IMR-90 (cell line): Measurements from ENCODE around the gene XPO6. TPM values are rescaled to one million over a fixed set of nuclear protein-coding genes. Genes with fewer than 3 reads are reported as not detected.

Experiments used
- ATAC-seq: fragments of 200-7000 bp; cut with Tn5 transposase; 2 replicates; pipeline ENCODE4 v1.9.1; 2020; ENCODE audit warnings: low read depth, mild to moderate bottlenecking, moderate library complexity
- BruUV-seq: library from RNA; stranded (reverse); fragments of 400-500 nt; replicated peaks from 2 replicates; lab custom pipeline; 2021; lab: Mats Ljungman, UMichigan
- CTCF ChIA-PET: fragments of 300-600 bp; formaldehyde crosslinking; extraction: SDS; loops from one replicate; lab custom pipeline; 2021; ENCODE audit warnings: antibody characterized with exemption; lab: Yijun Ruan, JAX
- POLR2A ChIA-PET: fragments of 300-600 bp; sonication (Branson Sonifier 250); formaldehyde crosslinking; loops from one replicate; lab custom pipeline; 2022; ENCODE audit warnings: antibody characterized with exemption; ENCODE audit not compliant: unreplicated experiment; lab: Charles Lee
- DNase-seq: peaks from one replicate; pipeline ENCODE4 v3.0.0; 2013
- H2AFZ ChIP-seq: replicated peaks from 2 replicates; pipeline ENCODE3; 2013; ENCODE audit warnings: low read length, mild to moderate bottlenecking; ENCODE audit not compliant: poor library complexity
- H2AK5ac ChIP-seq: 2 replicates; pipeline ENCODE4 v1.6.1; 2013; ENCODE audit warnings: low read depth, low read length, inconsistent platforms
- H2AK9ac ChIP-seq: replicated peaks from 2 replicates; pipeline ENCODE3; 2013; ENCODE audit warnings: mild to moderate bottlenecking, low read depth, low read length, moderate library complexity; ENCODE audit not compliant: poor library complexity
- H2BK120ac ChIP-seq: 2 replicates; pipeline ENCODE4 v1.6.1; 2013; ENCODE audit warnings: low read depth, low read length, inconsistent platforms
- H2BK15ac ChIP-seq: 3 replicates; pipeline ENCODE4 v1.6.1; 2013; ENCODE audit warnings: low read depth, low read length, inconsistent platforms
- H2BK20ac ChIP-seq: 2 replicates; pipeline ENCODE4 v1.6.1; 2013; ENCODE audit warnings: low read depth, mild to moderate bottlenecking, inconsistent platforms, low read length, moderate library complexity
- H2BK5ac ChIP-seq: 2 replicates; pipeline ENCODE4 v1.6.1; 2013; ENCODE audit warnings: mild to moderate bottlenecking, low read depth, low read length, inconsistent platforms; ENCODE audit not compliant: poor library complexity, severe bottlenecking
- H3K14ac ChIP-seq: replicated peaks from 2 replicates; pipeline ENCODE4 v1.6.1; 2013; ENCODE audit warnings: low read depth, low read length, inconsistent platforms
- H3K18ac ChIP-seq: 2 replicates; pipeline ENCODE4 v1.6.1; 2013; ENCODE audit warnings: low read depth, low read length, control low read depth
- H3K23ac ChIP-seq: 2 replicates; pipeline ENCODE4 v1.6.1; 2013; ENCODE audit warnings: low read depth, low read length, inconsistent platforms
- H3K27ac ChIP-seq: 2 replicates; pipeline ENCODE4 v1.5.1; 2013; ENCODE audit warnings: mild to moderate bottlenecking, control low read depth, low read length; ENCODE audit not compliant: insufficient read depth
- H3K27me3 ChIP-seq: 2 replicates; pipeline ENCODE4 v1.6.1; 2013; ENCODE audit warnings: low read length; ENCODE audit not compliant: control insufficient read depth, insufficient read depth
- H3K36me3 ChIP-seq: 2 replicates; pipeline ENCODE4 v1.6.1; 2013; ENCODE audit warnings: low read length, mixed read lengths; ENCODE audit not compliant: control insufficient read depth, insufficient read depth
- H3K4ac ChIP-seq: 2 replicates; pipeline ENCODE4 v1.6.1; 2013; ENCODE audit warnings: low read depth, low read length, inconsistent platforms
- H3K4me1 ChIP-seq: 2 replicates; pipeline ENCODE4 v1.6.1; 2013; ENCODE audit warnings: low read length, mixed read lengths; ENCODE audit not compliant: control insufficient read depth, insufficient read depth
- H3K4me2 ChIP-seq: 2 replicates; pipeline ENCODE4 v1.6.1; 2013; ENCODE audit warnings: low read depth, mild to moderate bottlenecking, control low read depth, low read length, moderate library complexity
- H3K4me3 ChIP-seq: 2 replicates; pipeline ENCODE4 v1.5.1; 2013; ENCODE audit warnings: low read depth, mild to moderate bottlenecking, control low read depth, low read length, moderate library complexity; ENCODE audit not compliant: insufficient read depth
- H3K56ac ChIP-seq: 2 replicates; pipeline ENCODE4 v1.6.1; 2013; ENCODE audit warnings: low read length, inconsistent platforms; ENCODE audit not compliant: insufficient read depth; ENCODE audit errors: extremely low read depth
- H3K79me1 ChIP-seq, 2 experiments: 2 replicates each; pipeline ENCODE4 v1.6.1; 2013; ENCODE audit warnings: low read length in 2 of 2, inconsistent platforms in 1 of 2, low read depth in 1 of 2
- H3K9ac ChIP-seq: 2 replicates; pipeline ENCODE4 v1.6.1; 2013; ENCODE audit warnings: low read depth, low read length, control low read depth
- H3K9me1 ChIP-seq: 2 replicates; pipeline ENCODE4 v1.6.1; 2013; ENCODE audit warnings: low read length, inconsistent platforms; ENCODE audit not compliant: insufficient read depth
- H3K9me3 ChIP-seq: 2 replicates; pipeline ENCODE4 v1.6.1; 2013; ENCODE audit warnings: low read length; ENCODE audit not compliant: control insufficient read depth, insufficient read depth
- H4K20me1 ChIP-seq: 2 replicates; pipeline ENCODE4 v1.6.1; 2013; ENCODE audit warnings: low read length, inconsistent platforms; ENCODE audit not compliant: insufficient read depth
- H4K5ac ChIP-seq: 2 replicates; pipeline ENCODE4 v1.6.1; 2013; ENCODE audit warnings: mild to moderate bottlenecking, low read depth, low read length, control low read depth
- H4K8ac ChIP-seq, 2 experiments: 2 replicates each; pipeline ENCODE4 v1.6.1; 2013; ENCODE audit warnings: low read depth in 2 of 2, low read length in 2 of 2, control low read depth in 1 of 2, inconsistent platforms in 1 of 2
- H4K91ac ChIP-seq: 2 replicates; pipeline ENCODE4 v1.6.1; 2013; ENCODE audit warnings: low read depth, low read length, inconsistent platforms; ENCODE audit not compliant: insufficient read depth
- BHLHE40 ChIP-seq: fragments of 150-350 bp; IDR thresholded peaks from 2 replicates; pipeline ENCODE4 v1.6.1; 2016; ENCODE audit warnings: mild to moderate bottlenecking, low read depth, low read length
- CEBPB ChIP-seq: IDR thresholded peaks from 2 replicates; pipeline ENCODE4 v1.6.1; 2012; ENCODE audit warnings: low read depth, low read length, improper control_type of control experiment
- CHD1 ChIP-seq: IDR thresholded peaks from 2 replicates; pipeline ENCODE4 v1.6.1; 2012; ENCODE audit warnings: low read depth, low read length, improper control_type of control experiment
- MAFK ChIP-seq: IDR thresholded peaks from 2 replicates; pipeline ENCODE4 v1.6.1; 2012; ENCODE audit warnings: low read depth, low read length, improper control_type of control experiment
- MXI1 ChIP-seq: IDR thresholded peaks from 2 replicates; pipeline ENCODE4 v1.6.1; 2012; ENCODE audit warnings: low read depth, mild to moderate bottlenecking, low read length, moderate library complexity, borderline replicate concordance
- NFE2L2 ChIP-seq: fragments of 150-350 bp; IDR thresholded peaks from 2 replicates; pipeline ENCODE4 v1.6.1; 2016; ENCODE audit warnings: low read depth, mild to moderate bottlenecking, low read length
- POLR2A ChIP-seq: IDR thresholded peaks from 2 replicates; pipeline ENCODE4 v1.6.1; 2012; ENCODE audit warnings: mild to moderate bottlenecking, low read depth, low read length
- RCOR1 ChIP-seq: IDR thresholded peaks from 2 replicates; pipeline ENCODE4 v1.6.1; 2012; ENCODE audit warnings: mild to moderate bottlenecking, low read length, improper control_type of control experiment; ENCODE audit not compliant: insufficient replicate concordance
- RFX5 ChIP-seq: IDR thresholded peaks from 2 replicates; pipeline ENCODE4 v1.8.0; 2012; ENCODE audit warnings: low read depth, mild to moderate bottlenecking, low read length, moderate library complexity
- SMC3 ChIP-seq: fragments of 150-350 bp; IDR thresholded peaks from 2 replicates; pipeline ENCODE4 v1.6.1; 2016; ENCODE audit warnings: low read depth, mild to moderate bottlenecking, antibody characterized with exemption, low read length, moderate library complexity
- USF2 ChIP-seq: fragments of 150-350 bp; IDR thresholded peaks from 2 replicates; pipeline ENCODE4 v1.6.1; 2017; ENCODE audit warnings: mild to moderate bottlenecking, antibody characterized with exemption, low read length, low read depth
- WGBS, 2 experiments: methylation state at CpG; one replicate each; pipeline versions ENCODE4 v1.1.5 to v1.1.7; 2013; ENCODE audit warnings: missing lambda C conversion rate in 2 of 2; ENCODE audit not compliant: insufficient read length in 1 of 2; ENCODE audit errors: extremely low coverage in 2 of 2; 5-methylcytosine and 5-hydroxymethylcytosine counted together
- dilution Hi-C: fragments of 300-500 bp; cut with HindIII; formaldehyde crosslinking; loops from one replicate; pipeline ENCODE4 v1.14.3; 2018; ENCODE audit warnings: low sequenced_read_pairs; ENCODE audit not compliant: unreplicated experiment
- in situ Hi-C: fragments of 300-500 bp; cut with MboI; formaldehyde crosslinking; loops from 3 replicates; pipeline ENCODE4 v1.14.3; 2019; ENCODE audit warnings: low sequenced_read_pairs, inconsistent platforms, mixed read lengths
- intact Hi-C: fragments of 100-400 bp; cut with micrococcal nuclease; formaldehyde crosslinking; loops from 2 replicates; pipeline ENCODE4 v1.10.0; 2022
- polyA plus RNA-seq, 3 experiments: library from polyadenylated mRNA; depleted of rRNA; stranded (reverse); fragments of >200 nt; gene quantifications; 2 replicates each; pipeline ENCODE4 v1.2.3, GENCODE V29; 2012; ENCODE audit warnings: low replicate concordance in 1 of 3
- total RNA-seq: library from RNA; depleted of rRNA; stranded (reverse); fragments of >200 nt; gene quantifications from 2 replicates; pipeline ENCODE4 v1.2.3, GENCODE V29; 2012
- TF ChIP-seq, protein P1 (sequence below): conservative IDR thresholded peaks from 2 replicates; pipeline ENCODE4 v1.5.1; 2012; ENCODE audit warnings: mild to moderate bottlenecking, low read depth, low read length, improper control_type of control experiment

Gene XPO6
- total and polyA plus RNA-seq, 2 of the 4 experiments (the other 2 are of a cell fraction), result 108 to 184 TPM

DNA sequence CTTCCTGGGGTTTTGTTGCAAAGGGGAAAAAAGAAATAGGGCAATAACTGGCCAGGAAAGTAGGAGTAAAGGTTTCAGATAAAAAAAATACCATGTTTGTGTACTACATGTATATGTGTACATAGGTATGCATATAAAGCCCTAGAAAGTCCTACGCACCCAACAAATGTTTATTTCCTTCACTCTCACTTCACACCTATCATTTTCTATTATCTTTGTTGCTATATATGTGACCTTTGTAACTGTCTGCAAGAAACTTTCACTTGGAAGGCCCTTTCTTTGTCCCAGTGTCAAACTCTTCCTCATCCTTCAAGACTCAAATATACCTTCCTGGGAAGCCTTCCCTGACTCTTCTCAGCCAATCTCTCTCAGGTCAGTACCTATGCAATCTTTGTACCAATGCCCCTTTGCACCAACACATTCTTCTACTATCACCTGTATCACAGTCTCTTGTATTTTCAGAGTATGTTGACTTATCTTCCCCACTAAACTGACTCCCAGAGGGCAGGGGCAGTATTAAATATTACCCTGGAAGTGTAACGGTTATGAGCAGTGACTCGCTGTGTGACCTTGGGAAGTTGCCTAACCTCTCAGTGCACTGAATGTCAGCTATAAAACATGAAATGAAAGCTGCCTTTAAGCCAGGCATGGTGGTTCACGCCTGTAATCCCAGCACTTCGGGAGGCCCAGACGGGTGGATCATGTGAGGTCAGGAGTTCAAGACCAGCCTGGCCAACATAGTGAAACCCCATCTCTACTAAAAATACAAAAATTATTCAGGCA is 6.5 kb downstream of the XPO6 start:
- in situ Hi-C loops (loop anchor here (5.0 kb wide), 1 partner anchor 58 kb away; no protein-coding TSS in a partner anchor), intact Hi-C loops (no loop called here), dilution Hi-C loops (no loop called here)
- Histone ChIP-seq H3K56ac (no peak overlapping the region), H2AK9ac (no peak overlapping the region), H2BK5ac (no peak overlapping the region), H3K4me3 (no peak overlapping the region), H3K27ac (no peak overlapping the region), H3K27me3 (no peaks in the 10 kb centered on the region), H3K9ac (no peak overlapping the region), H3K4ac (no peak overlapping the region), H3K9me3 (no peaks in the 10 kb centered on the region), H2BK120ac (no peak overlapping the region), H2AK5ac (no peak overlapping the region), H2BK15ac (no peak overlapping the region), H4K5ac (no peak overlapping the region), H3K14ac (no peak overlapping the region), H2AFZ (no peak overlapping the region), H4K8ac (no peak overlapping the region), H3K4me2 (no peak overlapping the region), H3K18ac (no peak overlapping the region), H3K4me1 (peaks cover 14% of the 10 kb centered on the region), H2BK20ac (no peak overlapping the region), H3K79me1 (peaks cover 15 to 76% of the 10 kb centered on the region in 2 experiments), H4K20me1 (peaks cover 78% of the 10 kb centered on the region), H4K91ac (no peak overlapping the region), H3K23ac (no peak overlapping the region), H3K9me1 (peaks cover 43% of the 10 kb centered on the region), H3K36me3 (peaks cover 59% of the 10 kb centered on the region)
- POLR2A ChIA-PET, result no interaction called here
- DNase-seq (no peak), ATAC-seq (no peak)
- no TSS peak for BruUV-seq
- TF ChIP-seq BHLHE40 (no peak), USF2 (no peak), NFE2L2 (no peak), RFX5 (no peak), MXI1 (no peak), MAFK (no peak), CEBPB (no peak), SMC3 (no peak), POLR2A (no peak), RCOR1 (no peak), CHD1 (no peak)
- TF ChIP-seq, protein P1, sequence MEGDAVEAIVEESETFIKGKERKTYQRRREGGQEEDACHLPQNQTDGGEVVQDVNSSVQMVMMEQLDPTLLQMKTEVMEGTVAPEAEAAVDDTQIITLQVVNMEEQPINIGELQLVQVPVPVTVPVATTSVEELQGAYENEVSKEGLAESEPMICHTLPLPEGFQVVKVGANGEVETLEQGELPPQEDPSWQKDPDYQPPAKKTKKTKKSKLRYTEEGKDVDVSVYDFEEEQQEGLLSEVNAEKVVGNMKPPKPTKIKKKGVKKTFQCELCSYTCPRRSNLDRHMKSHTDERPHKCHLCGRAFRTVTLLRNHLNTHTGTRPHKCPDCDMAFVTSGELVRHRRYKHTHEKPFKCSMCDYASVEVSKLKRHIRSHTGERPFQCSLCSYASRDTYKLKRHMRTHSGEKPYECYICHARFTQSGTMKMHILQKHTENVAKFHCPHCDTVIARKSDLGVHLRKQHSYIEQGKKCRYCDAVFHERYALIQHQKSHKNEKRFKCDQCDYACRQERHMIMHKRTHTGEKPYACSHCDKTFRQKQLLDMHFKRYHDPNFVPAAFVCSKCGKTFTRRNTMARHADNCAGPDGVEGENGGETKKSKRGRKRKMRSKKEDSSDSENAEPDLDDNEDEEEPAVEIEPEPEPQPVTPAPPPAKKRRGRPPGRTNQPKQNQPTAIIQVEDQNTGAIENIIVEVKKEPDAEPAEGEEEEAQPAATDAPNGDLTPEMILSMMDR, result no peak
- CTCF ChIA-PET, result no interaction called here
- WGBS, 2 experiments, result 100% methylated on average over 1 of the region's 6 CpGs; no CpG with 5 or more reads in 1 of the 2 experiments
